Embryonic facial prominence (tissue), 1 donor: ENCODE measurements around the gene EFNB2.

Source experiments
- DNase-seq: peaks from one replicate; pipeline ENCODE4 v3.0.0-alpha.2; 2016; ENCODE audit errors: extremely low spot score

The EFNB2 gene

DNA sequence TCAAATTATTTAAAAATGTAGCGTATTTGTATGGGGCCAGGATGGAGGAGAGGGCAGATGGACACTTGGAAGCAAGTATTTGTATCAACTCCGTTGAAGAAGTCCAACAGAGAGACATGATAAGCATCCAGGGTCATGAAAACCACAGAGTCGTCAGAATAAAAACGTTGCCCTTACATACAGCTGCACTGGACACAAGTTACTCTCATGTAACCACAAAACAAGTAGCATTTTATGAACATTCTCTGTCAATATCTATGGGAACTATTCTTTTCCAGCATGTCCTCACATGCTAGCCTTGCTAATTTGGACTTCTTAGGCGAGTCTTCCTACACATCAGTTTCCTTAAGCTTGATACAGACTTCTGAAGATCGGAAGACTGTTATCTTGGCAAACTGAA is 35.0 kb downstream of the EFNB2 start:
- no peak for DNase-seq

DNA sequence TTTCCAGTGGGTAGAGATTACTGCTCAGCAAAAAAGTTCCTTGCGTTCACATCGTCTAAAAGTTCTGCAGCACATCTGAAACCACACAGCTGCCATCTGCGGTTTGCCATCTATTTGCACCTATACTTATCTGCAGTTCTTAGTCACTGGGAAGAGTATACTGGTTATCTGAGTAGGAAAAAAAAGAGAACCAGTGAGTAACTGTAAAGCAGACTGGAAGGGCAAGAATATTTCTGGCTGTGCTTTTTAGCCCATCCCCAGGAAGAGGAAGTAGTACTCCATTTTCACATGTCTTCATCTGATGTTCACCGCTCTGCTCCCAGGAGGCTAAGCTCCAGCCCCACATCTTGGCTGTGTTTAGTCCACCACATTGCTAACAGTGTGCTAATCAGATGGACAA is 35.6 kb downstream of the EFNB2 start:
- DNase-seq, result no peak

DNA sequence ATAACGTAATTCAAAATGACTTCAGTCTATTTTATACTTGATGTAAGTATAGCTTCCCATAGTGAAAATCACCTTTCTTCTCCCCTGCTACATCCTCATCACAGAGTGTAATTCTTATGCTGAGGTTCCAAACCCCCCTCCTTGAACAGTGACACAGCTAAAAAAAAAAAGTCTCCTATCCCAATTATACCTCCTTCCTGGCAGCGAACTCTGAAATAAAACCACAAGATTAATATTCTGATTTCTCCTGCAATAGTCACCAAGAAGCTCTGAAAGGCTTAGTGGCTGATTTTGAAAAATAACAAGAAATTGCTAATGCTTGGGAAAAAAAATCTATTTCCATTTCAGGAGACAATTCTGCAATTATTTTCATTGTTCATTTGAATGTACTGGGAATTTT is 36.3 kb downstream of the EFNB2 start:
- DNase-seq, result no peak

DNA sequence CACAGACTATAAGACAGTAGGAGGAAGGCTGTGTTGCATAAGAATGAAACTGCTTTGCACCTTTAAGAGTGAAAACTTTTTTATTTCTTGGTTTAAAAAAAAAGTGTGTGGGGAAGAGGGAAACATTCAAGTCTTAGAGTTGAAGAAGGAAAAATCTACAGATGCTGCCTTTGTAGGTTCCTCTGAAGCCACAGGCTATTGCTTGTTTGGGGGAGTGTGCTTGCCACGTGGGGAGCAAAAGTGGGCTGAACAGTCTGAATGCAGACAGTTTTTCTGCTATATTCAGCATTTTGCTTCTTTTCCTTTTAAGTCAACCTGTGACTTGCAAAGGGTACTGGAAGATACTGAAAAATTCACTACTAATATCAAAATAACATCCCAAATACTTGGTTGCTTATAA is 36.9 kb downstream of the EFNB2 start:
- DNase-seq, result no peak

DNA sequence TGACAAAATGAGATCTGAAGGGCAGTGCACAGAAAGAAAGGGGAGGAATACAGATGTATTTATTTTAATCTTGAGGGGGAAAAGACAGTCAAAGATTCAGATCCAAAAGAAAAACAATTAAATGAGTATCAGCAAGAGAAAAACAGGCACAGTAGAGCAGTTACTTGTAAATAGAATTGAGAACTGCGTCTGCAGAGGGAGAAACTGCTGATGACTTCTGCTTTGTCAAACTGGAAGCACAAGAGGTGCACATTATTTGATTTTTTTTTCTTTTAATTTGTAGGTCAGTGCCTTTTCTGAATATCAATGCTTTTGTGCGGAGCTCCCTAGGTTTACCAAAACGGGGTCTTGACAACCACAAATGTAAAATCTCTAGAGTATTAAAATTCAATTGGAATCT is 37.3 kb downstream of the EFNB2 start:
- DNase-seq, result no peak

DNA sequence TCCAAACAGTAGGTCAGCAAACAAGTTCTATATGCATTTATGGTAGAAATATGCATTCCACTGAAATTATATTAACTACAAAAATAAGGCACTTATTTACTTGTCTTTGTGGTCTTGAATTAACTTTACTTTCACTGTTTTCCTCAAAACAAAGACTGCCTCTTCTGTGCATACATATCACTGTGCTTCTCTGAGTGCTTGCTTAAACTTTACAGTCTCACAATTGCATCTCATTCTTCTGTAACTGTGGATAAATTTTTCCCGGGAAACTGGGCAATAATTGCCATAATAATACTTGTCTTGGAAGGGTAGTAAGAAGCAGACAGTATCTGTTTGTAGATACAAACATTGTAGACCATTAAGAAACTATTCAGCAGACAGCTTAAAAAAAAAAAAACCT is 38.4 kb downstream of the EFNB2 start:
- DNase-seq, result no peak

DNA sequence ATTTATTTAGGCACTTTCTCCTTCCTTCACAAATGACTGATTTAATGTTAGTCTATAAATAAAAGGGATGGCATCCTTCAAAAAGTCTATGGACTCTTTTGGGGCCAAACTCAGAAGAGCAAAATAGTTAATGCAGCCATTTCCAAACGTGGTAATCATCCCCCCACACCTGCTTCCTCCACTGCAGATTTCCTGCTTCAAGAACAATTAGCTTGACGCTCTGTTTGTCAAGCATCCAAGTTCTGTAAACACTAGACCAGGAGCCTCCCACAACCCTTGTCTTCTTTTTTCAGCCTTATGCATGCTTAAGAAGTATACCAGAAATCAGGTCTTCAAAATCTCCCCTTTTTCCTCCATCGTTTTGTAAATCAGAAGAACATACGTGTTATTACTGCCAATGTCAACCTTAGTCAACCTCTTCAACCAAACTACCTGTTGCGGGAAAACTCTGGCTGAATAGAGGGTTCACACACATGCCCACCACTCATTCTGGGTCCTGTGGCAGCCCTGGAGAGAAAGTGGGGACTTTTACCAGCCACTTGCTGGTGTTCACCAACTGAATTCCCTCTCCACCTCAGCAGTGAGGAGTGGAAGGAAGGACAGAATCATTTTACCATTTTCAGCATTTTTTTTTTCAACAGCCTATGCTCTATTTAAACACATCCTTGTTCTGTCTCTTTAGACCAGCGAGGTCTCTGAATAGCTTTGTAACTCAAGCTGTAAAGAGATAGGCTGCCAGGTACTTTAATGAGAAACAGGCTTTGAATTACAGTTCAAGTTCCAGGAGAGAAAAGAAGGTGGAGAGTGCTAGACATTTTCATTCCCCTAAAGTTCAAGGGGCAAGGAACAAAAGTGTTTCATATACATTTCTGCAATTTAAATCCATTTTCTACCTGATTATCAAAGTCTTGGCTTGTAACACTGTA is 39.1 kb downstream of the EFNB2 start:
- no peak for DNase-seq

DNA sequence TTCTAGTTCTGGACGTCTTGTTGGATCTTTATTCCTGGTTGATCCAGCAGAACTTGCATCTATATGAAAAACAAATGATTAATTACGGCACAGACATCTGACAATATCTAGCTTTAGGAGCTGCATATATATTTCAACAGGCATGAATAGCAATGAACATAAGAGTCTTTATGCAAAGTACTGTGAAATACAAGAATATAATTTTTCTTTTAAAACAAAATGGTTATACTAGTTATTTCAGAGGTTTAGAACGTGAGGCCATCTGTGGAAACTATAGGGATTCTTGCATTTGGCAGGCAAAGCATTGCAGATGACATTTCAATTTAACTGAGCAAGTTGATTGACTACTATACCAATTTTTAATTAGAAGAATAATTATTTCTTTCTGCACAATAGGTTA is 40.5 kb downstream of the EFNB2 start:
- DNase-seq, result no peak

DNA sequence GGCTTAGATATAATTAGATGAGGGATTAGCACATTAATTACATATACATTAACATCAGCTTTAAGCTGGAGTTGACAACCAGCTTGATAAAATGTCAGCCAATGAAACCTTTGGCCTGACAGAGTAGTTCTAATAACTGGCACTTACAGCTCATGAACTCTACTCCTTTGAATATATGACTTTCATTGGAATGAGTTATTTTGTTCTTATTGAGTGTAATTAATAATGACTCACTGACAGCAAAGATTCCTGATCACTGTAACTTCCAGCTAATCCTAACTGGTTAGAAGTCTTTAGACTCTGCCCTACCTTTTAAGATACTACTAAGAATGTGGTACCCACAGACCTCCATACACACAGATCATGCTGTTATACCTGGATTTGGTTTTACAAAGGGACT is 41.0 kb downstream of the EFNB2 start:
- no peak for DNase-seq

DNA sequence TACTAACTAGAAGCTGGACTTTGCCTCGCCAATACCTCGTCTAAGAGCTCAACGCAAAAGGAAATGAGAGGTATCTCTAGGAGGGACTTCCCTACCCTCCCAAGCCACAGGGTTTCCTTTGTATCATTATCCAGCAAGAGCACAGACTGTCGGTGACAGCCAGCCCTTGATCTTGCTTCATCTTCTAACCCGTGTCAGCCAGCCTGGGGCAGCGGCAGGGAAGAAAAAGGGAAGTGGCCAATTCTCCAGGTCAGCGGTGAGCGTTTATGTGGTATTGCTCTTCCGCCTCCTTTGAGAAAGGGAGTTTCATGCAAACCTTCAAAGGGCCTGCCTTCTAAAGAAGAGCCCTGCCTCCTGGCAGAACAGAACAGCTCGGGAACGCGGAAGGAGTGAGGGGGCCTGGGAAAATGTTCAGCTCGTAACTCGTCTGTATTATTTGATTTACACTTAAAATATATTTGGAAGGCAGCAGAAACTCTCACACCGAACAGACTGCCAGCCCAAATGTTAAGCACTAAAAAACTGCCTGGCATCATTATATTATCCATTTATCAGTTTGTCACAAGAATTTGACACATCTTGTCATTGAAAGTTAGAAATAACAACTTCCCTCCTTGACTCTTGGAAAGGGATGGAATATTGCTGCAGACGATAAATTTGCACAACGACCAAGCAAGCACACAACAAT is 41.8 kb downstream of the EFNB2 start:
- no peak for DNase-seq

DNA sequence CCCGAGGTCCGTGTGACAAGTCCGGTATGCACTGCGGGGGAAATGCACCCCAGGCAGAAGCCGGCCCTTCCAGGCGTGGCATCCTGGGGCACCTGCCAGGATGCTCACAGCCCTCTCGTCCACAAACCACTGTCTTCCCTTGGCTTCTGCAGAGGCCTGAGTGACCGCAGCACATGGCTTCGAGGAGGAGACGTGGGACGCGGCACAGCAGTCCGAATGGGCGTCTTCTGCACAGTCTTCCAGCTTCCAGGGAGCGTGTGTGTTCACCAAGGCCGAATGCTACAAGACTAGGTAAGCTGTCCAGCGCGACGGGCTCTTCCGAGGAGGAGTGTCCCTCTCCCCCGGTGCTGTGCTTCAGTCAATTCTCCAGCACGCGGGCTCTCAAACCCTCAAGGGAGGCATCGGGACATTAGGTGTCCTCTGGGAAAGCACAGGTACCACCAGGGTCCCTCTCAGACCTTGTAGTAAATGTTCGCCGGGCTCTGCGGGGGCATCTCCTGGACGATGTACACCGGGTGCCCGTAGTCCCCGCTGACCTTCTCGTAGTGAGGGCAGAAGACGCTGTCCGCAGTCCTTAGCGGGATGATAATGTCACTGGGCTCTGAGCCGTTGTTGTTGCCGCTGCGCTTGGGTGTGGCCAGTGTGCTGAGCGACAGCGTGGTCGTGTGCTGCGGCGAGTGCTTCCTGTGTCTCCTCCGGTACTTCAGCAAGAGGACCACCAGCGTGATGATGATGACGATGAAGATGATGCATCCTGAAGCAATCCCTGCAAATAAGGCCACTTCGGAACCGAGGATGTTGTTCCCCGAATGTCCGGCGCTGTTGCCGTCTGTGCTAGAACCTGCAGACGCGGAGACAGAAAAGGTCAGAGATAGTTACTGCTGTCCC is 42.6 kb downstream of the EFNB2 start:
- no peak for DNase-seq

DNA sequence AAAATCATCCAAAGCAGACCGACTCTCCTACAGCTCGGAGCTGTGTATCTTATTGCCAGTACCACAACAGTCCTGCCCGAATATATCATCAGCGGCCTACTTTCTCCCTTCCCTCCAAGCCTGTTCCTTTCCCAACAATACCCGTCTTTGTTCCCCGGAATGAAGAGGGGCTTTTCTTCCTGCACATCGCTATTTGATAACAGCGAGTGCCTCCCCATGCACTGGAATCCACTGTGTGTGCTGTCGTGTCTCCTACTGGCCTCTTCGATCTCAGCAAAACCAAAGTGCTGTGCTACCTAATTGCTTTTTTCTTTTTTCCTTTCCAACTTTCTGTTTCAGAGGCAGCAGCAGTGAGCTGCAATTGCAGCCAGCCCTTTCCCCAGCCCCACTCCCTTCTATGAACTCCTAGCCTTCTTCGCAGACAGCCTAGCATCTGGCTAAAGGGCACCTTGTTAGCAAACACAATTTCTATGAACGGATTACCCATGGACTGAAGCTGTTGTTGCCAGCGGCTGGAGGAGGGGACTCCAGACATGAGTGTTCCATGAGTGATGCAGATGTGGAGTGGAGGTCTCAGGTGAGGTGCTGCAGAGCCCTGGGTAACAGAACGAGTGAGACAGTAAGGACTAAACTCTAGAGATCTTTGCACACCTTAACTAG is 43.4 kb downstream of the EFNB2 start:
- no peak for DNase-seq

DNA sequence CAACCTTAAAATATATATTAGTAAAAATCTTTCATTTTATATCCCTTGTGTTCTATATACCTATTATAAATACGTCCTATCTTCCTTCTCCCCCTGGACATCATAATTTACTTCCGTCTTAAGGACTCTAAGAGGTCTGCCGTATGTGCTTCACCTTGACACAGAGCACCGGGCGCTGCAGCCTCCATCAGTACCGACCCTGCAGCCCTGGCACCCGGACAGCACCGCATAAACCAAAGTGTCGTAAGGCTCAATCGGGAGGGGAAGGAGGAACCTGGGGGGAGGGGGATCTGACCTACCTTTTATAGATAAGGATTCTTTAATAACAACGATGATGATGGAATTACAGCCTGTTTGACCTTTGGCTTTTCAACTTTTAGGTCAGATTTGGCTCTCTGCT is 44.0 kb downstream of the EFNB2 start:
- no peak for DNase-seq

DNA sequence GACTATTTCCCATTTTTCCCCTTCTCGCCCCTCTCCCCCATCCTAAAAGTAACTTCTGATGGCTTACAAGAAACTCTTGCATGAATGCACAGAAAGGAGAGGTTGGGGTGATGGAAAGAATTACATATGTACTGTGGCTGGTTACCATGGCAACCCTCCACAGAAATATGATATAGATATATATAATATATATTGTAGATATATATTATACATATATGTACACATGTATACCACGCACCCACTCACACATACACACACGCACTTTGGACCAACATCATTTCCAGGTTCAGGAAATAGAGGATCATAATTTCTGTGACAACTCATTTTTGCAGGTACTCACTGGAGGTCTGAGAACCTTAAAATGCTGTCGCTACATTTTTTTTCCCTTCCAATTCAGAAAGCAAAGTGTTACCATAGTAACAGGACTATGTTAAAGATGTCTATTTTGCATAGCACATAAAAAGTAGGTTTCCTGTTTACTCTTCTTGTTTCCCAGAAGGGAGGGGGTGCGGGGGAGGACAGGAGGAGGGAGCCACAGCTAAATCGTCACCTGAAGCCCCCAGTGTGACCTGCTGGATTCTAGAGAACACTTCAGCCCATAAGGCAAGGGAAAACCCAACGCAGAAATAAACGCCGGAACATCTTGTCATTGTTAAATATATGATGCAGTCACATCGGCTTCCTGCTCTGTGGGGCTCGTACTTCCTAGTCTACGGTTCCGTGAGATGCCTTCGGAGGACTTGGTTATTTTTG is 44.7 kb downstream of the EFNB2 start:
- no peak for DNase-seq

DNA sequence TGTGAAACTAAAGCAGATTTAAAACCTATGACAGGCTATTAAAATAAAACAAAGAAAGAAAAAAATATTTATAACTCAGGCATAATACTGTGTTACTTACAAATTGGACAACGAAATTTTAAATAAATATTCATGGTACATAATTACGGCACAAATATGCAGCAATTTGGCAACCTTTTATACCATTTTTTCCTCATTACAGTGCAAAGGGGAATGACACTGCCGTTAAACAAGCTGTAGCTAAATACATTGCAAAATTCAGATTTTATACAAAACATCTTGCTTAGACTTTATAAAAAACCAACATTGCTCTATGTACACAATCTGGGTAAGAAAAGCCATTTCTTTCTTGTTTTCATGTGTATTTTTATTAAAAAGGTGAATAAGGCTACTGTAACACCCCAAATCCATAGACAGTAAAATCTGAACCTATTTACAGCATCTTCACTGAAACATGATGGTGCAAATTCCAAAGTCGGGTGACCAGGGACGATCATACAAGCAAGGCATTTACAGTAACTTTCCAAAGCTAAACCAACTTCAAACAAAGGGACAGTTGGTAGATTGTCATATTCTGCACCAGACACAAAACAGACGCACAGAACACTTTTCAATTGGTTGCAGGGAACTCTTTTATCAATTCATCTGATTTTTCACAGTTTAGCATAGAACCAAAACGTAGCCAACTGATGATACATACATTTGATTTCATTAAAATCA is 45.5 kb downstream of the EFNB2 start:
- no peak for DNase-seq

DNA sequence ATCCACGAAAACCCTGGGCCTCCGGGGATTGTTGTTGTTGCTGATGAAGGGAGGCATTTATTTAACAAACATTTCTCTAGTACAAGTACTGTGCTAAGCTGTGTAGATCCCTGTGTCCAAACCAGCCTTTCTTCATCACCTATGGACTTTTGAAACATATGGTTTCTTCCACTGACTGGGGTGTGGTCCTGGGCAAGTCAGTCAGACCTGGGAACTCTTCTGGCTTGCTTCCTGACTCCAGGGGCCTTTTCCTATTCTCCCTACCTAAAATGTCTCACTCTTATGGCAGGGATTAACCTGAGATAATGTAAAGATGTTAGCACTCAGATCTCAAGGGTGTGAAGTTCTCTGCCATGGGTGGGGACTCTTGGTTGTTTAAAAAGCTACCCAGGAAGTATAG is 46.8 kb downstream of the EFNB2 start:
- no peak for DNase-seq

DNA sequence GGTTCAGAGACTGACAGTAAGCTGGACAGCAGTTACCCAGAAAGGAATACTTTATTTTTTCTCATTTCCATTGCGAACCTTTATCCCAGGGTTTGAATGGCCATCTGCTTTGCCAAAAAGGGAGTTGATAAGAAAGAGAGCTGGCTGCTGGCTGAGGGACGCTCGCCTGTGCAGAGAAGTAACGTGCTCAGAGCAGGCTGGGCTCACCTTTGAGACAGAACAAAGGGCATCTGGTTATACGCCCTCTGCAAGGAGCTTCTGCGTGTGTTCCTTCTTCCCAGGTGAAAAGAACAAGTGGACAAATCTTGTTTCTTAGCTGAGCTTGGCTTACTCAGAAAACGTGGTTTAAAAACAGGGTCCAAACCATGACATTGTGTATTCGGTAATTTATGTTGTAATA is 47.4 kb downstream of the EFNB2 start:
- no peak for DNase-seq

DNA sequence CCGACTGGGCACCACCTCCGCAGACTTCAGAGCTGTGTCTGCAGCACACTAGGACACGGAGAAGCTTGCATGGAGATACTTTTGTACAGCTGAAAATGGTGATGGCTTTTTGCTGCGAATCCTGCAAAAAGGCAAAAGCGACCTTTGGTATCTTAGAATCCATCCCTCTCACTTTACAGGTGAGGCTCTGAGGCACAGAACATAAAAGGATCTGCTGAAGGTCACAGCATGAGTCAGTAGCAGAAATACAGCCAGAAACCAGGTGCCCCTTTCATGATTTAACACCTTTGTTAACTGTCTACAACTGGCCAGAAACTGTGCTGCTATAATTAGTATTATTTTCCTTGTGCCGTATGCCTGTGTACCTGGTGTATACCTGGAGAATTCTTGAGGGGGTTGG is 48.3 kb downstream of the EFNB2 start:
- DNase-seq, result no peak

DNA sequence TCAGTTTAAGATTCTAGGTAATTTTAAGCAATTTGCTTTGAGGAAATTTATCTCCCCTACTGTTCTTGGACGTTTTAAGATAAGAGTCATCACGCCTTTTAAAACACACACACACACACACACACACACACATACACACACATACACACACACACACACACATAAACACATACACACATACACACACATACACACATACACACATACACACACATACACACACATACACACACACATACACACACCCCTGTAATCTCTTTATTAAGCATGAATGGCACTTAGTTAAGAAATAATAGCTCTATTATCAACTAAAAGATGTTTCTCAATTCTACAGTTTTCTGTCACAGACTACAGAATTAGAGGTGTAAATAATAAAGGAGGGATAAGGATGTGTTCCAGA is 49.2 kb downstream of the EFNB2 start:
- DNase-seq, result no peak

DNA sequence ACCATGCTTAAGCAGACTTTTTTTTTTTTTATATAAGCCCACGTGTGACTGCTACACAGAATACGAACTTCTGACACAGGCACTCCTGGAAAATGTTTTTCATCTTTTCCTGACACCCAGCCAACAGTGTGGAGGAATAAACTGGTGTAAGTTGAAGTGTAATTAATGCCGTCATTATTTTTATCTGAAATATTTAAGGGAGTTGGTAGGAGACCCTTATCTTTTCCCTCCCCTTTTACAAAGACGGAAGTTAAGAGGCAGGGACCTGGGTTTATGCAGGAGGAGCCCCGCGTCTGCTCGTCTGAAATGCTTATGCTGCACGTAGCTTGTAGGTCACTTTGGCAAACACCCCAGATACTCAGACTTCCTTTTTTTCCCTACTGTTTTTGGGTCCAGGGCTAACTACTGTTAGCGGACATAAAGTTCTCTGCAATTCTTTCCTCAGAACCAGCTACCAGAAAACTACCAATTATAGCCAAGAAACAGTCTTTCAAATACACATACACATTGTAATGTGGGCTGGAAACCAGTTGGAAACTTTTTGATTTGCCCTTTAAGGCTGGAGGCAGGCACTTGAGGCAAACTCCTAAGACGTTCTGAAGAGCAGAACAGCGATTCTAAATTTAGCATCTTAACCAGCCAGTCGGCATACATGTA is 50.8 kb downstream of the EFNB2 start:
- no peak for DNase-seq
